Measurements from ENCODE around the gene EFCAB7. TPM values are rescaled to one million over a fixed set of nuclear protein-coding genes. Genes with fewer than 3 reads are reported as not detected.

EFCAB7 gene
- total and polyA plus RNA-seq, 2 donors (not counting 3 experiments of a cell fraction or from before 2014, with no cell fraction given) = 1.4 to 7.1 TPM

DNA sequence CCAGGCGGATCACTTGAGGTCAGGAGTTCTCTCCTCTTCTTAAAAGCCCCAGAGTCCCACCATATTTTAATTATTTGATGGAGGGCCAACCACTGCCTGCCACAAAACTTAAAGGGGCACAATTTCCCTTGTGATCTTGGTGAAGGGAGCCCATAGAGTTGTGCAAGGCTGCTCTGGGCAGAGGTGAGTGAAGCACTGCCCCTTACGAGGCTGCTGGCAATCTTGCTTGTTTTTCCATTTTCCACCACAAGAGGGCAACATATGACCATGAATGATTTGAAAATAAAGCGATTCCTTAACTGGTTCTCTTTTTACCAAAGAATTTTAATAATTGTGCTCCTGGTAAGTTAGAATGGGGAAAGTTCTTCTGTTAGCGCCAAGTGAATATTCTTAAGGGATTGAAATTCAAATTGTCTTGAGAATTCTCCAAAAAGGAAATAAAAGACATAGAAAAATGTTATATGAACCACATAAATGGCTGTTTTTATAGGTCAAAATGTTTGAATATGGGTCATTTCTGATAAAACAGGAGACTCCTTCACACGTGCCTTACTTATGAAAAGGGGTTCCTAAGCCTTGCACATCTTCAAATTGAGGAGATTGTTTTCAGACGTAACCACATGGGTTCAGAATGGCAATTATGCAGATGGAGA lies 92.6 kb downstream of the EFCAB7 start:
- H4K20me1 ChIP-seq (replicated peaks; ENCODE audit: control insufficient read depth, extremely low read depth, insufficient read depth, low read length) = no peaks in the 10 kb centered on the region
- peak; percentile 87 for FAIRE-seq
- POLR2A ChIA-PET = no interaction called here
- TF ChIP-seq POLR2A (IDR thresholded peaks at IDR 0.05; ENCODE audit: low read depth, low read length) (no peak), GATA2 (IDR thresholded peaks at IDR 0.05; ENCODE audit: insufficient read depth, insufficient read length, low read depth, low read length) (no peak), CTCF (IDR thresholded peaks at IDR 0.05; ENCODE audit: extremely low read depth in 1 of 2, insufficient read depth in 1 of 2, low read depth in 1 of 2, low read length in 2 of 2) (peak; percentile 50 to 59)
- H3K4me3 ChIP-seq (replicated peaks in 1 of 3; ENCODE audit: insufficient read depth in 1 of 3, low read depth in 1 of 3, low read length in 3 of 3) = no peak overlapping the region
- no peaks in the 10 kb centered on the region for H3K79me2 ChIP-seq (ENCODE audit: control insufficient read depth, insufficient read depth, low read length)
- H3K4me2 ChIP-seq (ENCODE audit: insufficient read depth, low read length) = no peak overlapping the region
- peak; percentile 82 for DNase-seq (ENCODE audit: low read depth, low spot score)
- BruUV-seq (replicated peaks) = no TSS peak
- H2AFZ ChIP-seq (ENCODE audit: low read depth, low read length) = no peak overlapping the region
- intact Hi-C loops (cut with micrococcal nuclease) (loop anchor here (1.0 to 5.0 kb wide), 5 partner anchors 58 to 627 kb away; partner anchors contain the start of gene ROR1), dilution Hi-C loops (cut with MboI; ENCODE audit: extremely low pct_ligation_motif_present, low sequenced_read_pairs) (no loop called here)
- H3K27me3 ChIP-seq (ENCODE audit: control insufficient read depth in 2 of 2, insufficient read depth in 2 of 2, low read length in 2 of 2) = no peaks in the 10 kb centered on the region
- H3K9me1 ChIP-seq (replicated peaks; ENCODE audit: control insufficient read depth, extremely low read depth, insufficient read depth, low read length) = no peaks in the 10 kb centered on the region
- CTCF ChIA-PET = interaction anchor here (1.0 to 2.7 kb wide), 10 partner anchors 13 to 631 kb away, joined by 3 to 53 read pairs (median 10); no protein-coding TSS in a partner anchor
- no peak overlapping the region for H3K9ac ChIP-seq (replicated peaks; ENCODE audit: extremely low read depth, insufficient read depth, low read length)
- H3K27ac ChIP-seq (ENCODE audit: insufficient read depth, low read depth, low read length) = no peak overlapping the region
- H3K9me3 ChIP-seq (replicated peaks; ENCODE audit: control insufficient read depth, insufficient read depth, low read length) = no peaks in the 10 kb centered on the region
- no peaks in the 10 kb centered on the region for H3K4me1 ChIP-seq (ENCODE audit: control insufficient read depth, extremely low read depth, insufficient read depth, low read length)
- H3K36me3 ChIP-seq (ENCODE audit: control insufficient read depth in 2 of 2, extremely low read depth in 1 of 2, insufficient read depth in 2 of 2, low read length in 2 of 2) = no peaks in the 10 kb centered on the region

DNA sequence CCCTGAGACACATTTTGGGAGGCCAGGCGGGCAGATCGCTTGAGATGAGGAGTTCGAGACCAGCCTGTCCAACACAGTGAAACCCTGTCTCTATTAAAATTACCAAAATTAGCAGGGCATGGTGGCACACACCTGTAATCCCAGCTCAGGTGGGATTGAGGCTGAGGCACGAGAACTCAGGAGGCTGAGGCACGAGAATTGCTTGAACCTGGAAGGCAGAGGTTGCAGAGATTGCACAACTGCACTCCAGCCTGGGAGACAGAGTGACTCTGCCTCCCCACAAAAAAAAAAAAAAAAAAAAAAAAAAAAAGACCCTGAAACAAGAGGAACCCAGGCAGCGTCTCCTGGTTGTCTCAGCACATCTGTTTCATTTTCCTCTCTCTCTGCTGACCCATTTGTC lies 94.1 kb downstream of the EFCAB7 start:
- BruUV-seq (replicated peaks) = no TSS peak
- Histone ChIP-seq H3K27me3 (ENCODE audit: control insufficient read depth in 2 of 2, insufficient read depth in 2 of 2, low read length in 2 of 2) (no peaks in the 10 kb centered on the region), H3K36me3 (ENCODE audit: control insufficient read depth in 2 of 2, extremely low read depth in 1 of 2, insufficient read depth in 2 of 2, low read length in 2 of 2) (no peaks in the 10 kb centered on the region)

More for the DNA sequence above, 94.1 kb downstream of the EFCAB7 start:
- Histone ChIP-seq H3K79me2 (ENCODE audit: control insufficient read depth, insufficient read depth, low read length) (no peaks in the 10 kb centered on the region), H3K27ac (ENCODE audit: insufficient read depth, low read depth, low read length) (no peak overlapping the region), H4K20me1 (replicated peaks; ENCODE audit: control insufficient read depth, extremely low read depth, insufficient read depth, low read length) (no peaks in the 10 kb centered on the region), H3K9ac (replicated peaks; ENCODE audit: extremely low read depth, insufficient read depth, low read length) (no peak overlapping the region), H2AFZ (ENCODE audit: low read depth, low read length) (no peak overlapping the region), H3K4me2 (ENCODE audit: insufficient read depth, low read length) (no peak overlapping the region), H3K9me1 (replicated peaks; ENCODE audit: control insufficient read depth, extremely low read depth, insufficient read depth, low read length) (no peaks in the 10 kb centered on the region), H3K4me3 (replicated peaks in 1 of 3; ENCODE audit: insufficient read depth in 1 of 3, low read depth in 1 of 3, low read length in 3 of 3) (no peak overlapping the region), H3K4me1 (ENCODE audit: control insufficient read depth, extremely low read depth, insufficient read depth, low read length) (no peaks in the 10 kb centered on the region), H3K9me3 (replicated peaks; ENCODE audit: control insufficient read depth, insufficient read depth, low read length) (no peaks in the 10 kb centered on the region)
- TF ChIP-seq GATA2 (IDR thresholded peaks at IDR 0.05; ENCODE audit: insufficient read depth, insufficient read length, low read depth, low read length) (no peak), EZH2 (IDR thresholded peaks at IDR 0.05; ENCODE audit: borderline replicate concordance, low read depth, low read length, severe bottlenecking) (no peak), MYC (IDR thresholded peaks at IDR 0.05; ENCODE audit: low read depth, low read length) (no peak), JUN (IDR thresholded peaks at IDR 0.05; ENCODE audit: borderline replicate concordance, insufficient read depth, insufficient read length, low read depth) (no peak), POLR2A (IDR thresholded peaks at IDR 0.05; ENCODE audit: low read depth, low read length) (no peak), CTCF (IDR thresholded peaks at IDR 0.05; ENCODE audit: extremely low read depth in 1 of 2, insufficient read depth in 1 of 2, low read depth in 1 of 2, low read length in 2 of 2) (no peak)
- intact Hi-C loops (cut with micrococcal nuclease) = loop anchor here (5.0 kb wide), 2 partner anchors 155 to 305 kb away; partner anchors contain the start of gene ROR1
- DNase-seq (ENCODE audit: low read depth, low spot score) (no peak), FAIRE-seq (no peak)
- POLR2A ChIA-PET = no interaction called here
- dilution Hi-C loops (cut with MboI; ENCODE audit: extremely low pct_ligation_motif_present, low sequenced_read_pairs) = no loop called here
- CTCF ChIA-PET = interaction anchor here (1.2 to 2.7 kb wide), 9 partner anchors 11 to 630 kb away, joined by 3 to 53 read pairs (median 10); no protein-coding TSS in a partner anchor

All from endothelial cell of umbilical vein (primary cell).